CD14-positive monocyte (primary cell): ENCODE results near the gene LSM11. TPM values are rescaled to one million over a fixed set of nuclear protein-coding genes. Genes with fewer than 3 reads are reported as not detected.

Source experiments
- DNase-seq, 3 donors: peaks; one replicate each; pipeline ENCODE4 v3.0.0-alpha.2; 2011 to 2022
- H2AFZ ChIP-seq: 2 replicates; pipeline ENCODE4 v1.6.0; 2012; ENCODE audit warnings: mild to moderate bottlenecking, low read depth, low read length, inconsistent platforms; ENCODE audit not compliant: insufficient read depth, poor library complexity, severe bottlenecking
- H3K27ac ChIP-seq, 2 donors: 1 replicate in 1 of 2; 2 replicates in 1 of 2; pipeline ENCODE4 v1.5.1; 2012 to 2013; ENCODE audit warnings: low read length in 2 of 2, control low read depth in 1 of 2, inconsistent platforms in 1 of 2, low read depth in 1 of 2, mild to moderate bottlenecking in 1 of 2
- H3K27me3 ChIP-seq, 2 donors: one replicate each; pipeline versions ENCODE4 v1.6.0 to v1.6.1; 2011 to 2013; ENCODE audit warnings: low read length in 2 of 2; ENCODE audit not compliant: control insufficient read depth in 2 of 2, insufficient read depth in 2 of 2
- H3K36me3 ChIP-seq, 2 donors: replicated peaks in 1 of 2; 1 replicate in 1 of 2; 2 replicates in 1 of 2; pipeline versions ENCODE4 v1.5.1 to v1.6.1; 2012 to 2013; ENCODE audit warnings: low read length in 2 of 2, control low read depth in 1 of 2, inconsistent platforms in 1 of 2, mild to moderate bottlenecking in 1 of 2; ENCODE audit not compliant: insufficient read depth in 2 of 2, control insufficient read depth in 1 of 2
- H3K4me1 ChIP-seq, 2 donors: 1 replicate in 1 of 2; 2 replicates in 1 of 2; pipeline versions ENCODE4 v1.5.1 to v1.6.1; 2012 to 2013; ENCODE audit warnings: low read length in 2 of 2, control low read depth in 1 of 2, inconsistent platforms in 1 of 2, mild to moderate bottlenecking in 1 of 2, moderate library complexity in 1 of 2; ENCODE audit not compliant: insufficient read depth in 2 of 2, control insufficient read depth in 1 of 2
- H3K4me2 ChIP-seq: replicated peaks from 2 replicates; pipeline ENCODE3; 2012; ENCODE audit warnings: low read length, moderate library complexity, mild to moderate bottlenecking; ENCODE audit not compliant: poor library complexity, severe bottlenecking; ENCODE audit errors: extremely low read depth
- H3K4me3 ChIP-seq, 3 experiments: fragments of 200-600 bp in 1 of 3; sonication (generic) in 1 of 3; replicated peaks in 1 of 3; 1 replicate in 2 of 3; 2 replicates in 1 of 3; pipeline ENCODE4 v1.5.1; 2011 to 2013; ENCODE audit warnings: low read length in 3 of 3, mild to moderate bottlenecking in 3 of 3, control low read depth in 2 of 3, low read depth in 2 of 3, inconsistent platforms in 1 of 3, moderate library complexity in 1 of 3
- H3K79me2 ChIP-seq: 2 replicates; pipeline ENCODE4 v1.6.0; 2012; ENCODE audit warnings: mild to moderate bottlenecking, control low read depth, inconsistent platforms, low read length, moderate library complexity; ENCODE audit not compliant: insufficient read depth
- H3K9ac ChIP-seq: 2 replicates; pipeline ENCODE4 v1.6.0; 2017; ENCODE audit warnings: low read length, mild to moderate bottlenecking; ENCODE audit not compliant: insufficient read depth, poor library complexity, severe bottlenecking
- H3K9me3 ChIP-seq, 2 donors: replicated peaks in 1 of 2; 1 replicate in 1 of 2; 2 replicates in 1 of 2; pipeline versions ENCODE4 v1.5.1 to v1.6.1; 2012 to 2013; ENCODE audit warnings: low read length in 2 of 2, control low read depth in 1 of 2; ENCODE audit not compliant: control insufficient read depth in 1 of 2, insufficient read depth in 1 of 2
- H4K20me1 ChIP-seq: 2 replicates; pipeline ENCODE4 v1.6.0; 2012; ENCODE audit warnings: mild to moderate bottlenecking, low read length, control low read depth, moderate library complexity; ENCODE audit not compliant: insufficient read depth
- H3K27ac Mint-ChIP-seq, 7 donors: one replicate each; pipeline ENCODE4 v1.8.0; 2020; ENCODE audit warnings: mild to moderate bottlenecking in 7 of 7, mixed read lengths in 7 of 7, moderate library complexity in 6 of 7, inconsistent platforms in 2 of 7
- H3K27me3 Mint-ChIP-seq, 3 donors: one replicate each; pipeline ENCODE4 v1.8.0; 2021 to 2022; ENCODE audit warnings: low read depth in 3 of 3, mild to moderate bottlenecking in 3 of 3, mixed read lengths in 3 of 3, moderate library complexity in 3 of 3, inconsistent platforms in 1 of 3
- H3K36me3 Mint-ChIP-seq, 2 donors: one replicate each; pipeline ENCODE4 v1.8.0; 2020; ENCODE audit warnings: mixed read lengths in 2 of 2, inconsistent platforms in 1 of 2, mild to moderate bottlenecking in 1 of 2
- H3K4me1 Mint-ChIP-seq: one replicate; pipeline ENCODE4 v1.8.0; 2020; ENCODE audit warnings: mild to moderate bottlenecking, mixed read lengths
- H3K4me3 Mint-ChIP-seq, 2 donors: one replicate each; pipeline ENCODE4 v1.8.0; 2020; ENCODE audit warnings: mild to moderate bottlenecking in 2 of 2, mixed read lengths in 2 of 2, moderate library complexity in 1 of 2
- H3K9me3 Mint-ChIP-seq, 7 donors: one replicate each; pipeline ENCODE4 v1.8.0; 2020 to 2022; ENCODE audit warnings: mixed read lengths in 7 of 7, mild to moderate bottlenecking in 6 of 7, moderate library complexity in 6 of 7, inconsistent platforms in 2 of 7
- WGBS: methylation state at CpG from one replicate; pipeline ENCODE4 v1.1.5; 2013; ENCODE audit warnings: missing lambda C conversion rate; ENCODE audit not compliant: insufficient coverage; 5-methylcytosine and 5-hydroxymethylcytosine counted together
- intact Hi-C, 2 donors: fragments of 100-400 bp; cut with micrococcal nuclease; formaldehyde crosslinking; loops; one replicate each; pipeline versions ENCODE4 v1.15.0 to v1.15.1; 2023
- polyA plus RNA-seq, 3 donors: library from polyadenylated mRNA; depleted of rRNA in 1 of 3; unstranded in 2 of 3; stranded (reverse) in 1 of 3; fragments of 300-500 nt in 2 of 3; fragments of >200 nt in 1 of 3; fragmentation: Illumina TruSeq in 2 of 3; gene quantifications; 1 replicate in 2 of 3; 2 replicates in 1 of 3; pipeline ENCODE4 v1.2.3, GENCODE V29; 2012 to 2021
- TF ChIP-seq, protein P1 (sequence below): fragments of 200-600 bp; IDR thresholded peaks from one replicate; pipeline ENCODE4 v1.8.0; 2022; ENCODE audit warnings: antibody characterized with exemption, mild to moderate bottlenecking

Gene LSM11
- polyA plus RNA-seq, 3 donors: 0.28 to 1.3 (median 0.41) TPM

DNA sequence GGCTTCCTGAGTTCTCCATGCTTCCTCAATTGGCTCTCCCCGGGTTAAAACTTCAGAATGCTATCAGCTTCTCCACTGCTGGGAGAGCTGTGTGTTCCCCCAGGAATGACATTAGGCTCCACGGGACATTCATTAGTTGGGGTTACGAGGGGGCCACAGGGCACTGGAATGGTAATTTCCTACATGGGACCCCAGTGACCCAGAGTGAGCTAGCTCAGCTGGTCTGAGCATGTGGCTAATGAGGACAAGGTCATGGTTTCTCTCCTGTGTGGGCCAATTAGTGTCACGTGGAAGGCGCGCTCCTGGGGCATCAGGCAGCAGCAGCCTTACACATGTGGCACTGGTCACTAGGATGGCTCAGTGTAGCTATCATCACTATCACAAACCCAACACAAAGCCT, 21.0 kb downstream of the LSM11 start:
- Mint-ChIP-seq H3K27ac (no peak overlapping the region), H3K9me3 (no peaks in the 10 kb centered on the region), H3K4me3 (no peak overlapping the region), H3K36me3 (peaks cover 13 to 14% of the 10 kb centered on the region in 2 donors), H3K4me1 (peaks cover 9% of the 10 kb centered on the region), H3K27me3 (peaks cover 0 to 1% (median 0%) of the 10 kb centered on the region in 3 donors)
- no peak overlapping the region for H3K9ac ChIP-seq
- H3K4me2 ChIP-seq: no peak overlapping the region
- H3K36me3 ChIP-seq: peaks cover 2 to 9% of the 10 kb centered on the region in 2 donors
- no peak overlapping the region for H3K27ac ChIP-seq
- no peak overlapping the region for H2AFZ ChIP-seq
- H3K4me3 ChIP-seq: no peak overlapping the region
- TF ChIP-seq, protein P1, sequence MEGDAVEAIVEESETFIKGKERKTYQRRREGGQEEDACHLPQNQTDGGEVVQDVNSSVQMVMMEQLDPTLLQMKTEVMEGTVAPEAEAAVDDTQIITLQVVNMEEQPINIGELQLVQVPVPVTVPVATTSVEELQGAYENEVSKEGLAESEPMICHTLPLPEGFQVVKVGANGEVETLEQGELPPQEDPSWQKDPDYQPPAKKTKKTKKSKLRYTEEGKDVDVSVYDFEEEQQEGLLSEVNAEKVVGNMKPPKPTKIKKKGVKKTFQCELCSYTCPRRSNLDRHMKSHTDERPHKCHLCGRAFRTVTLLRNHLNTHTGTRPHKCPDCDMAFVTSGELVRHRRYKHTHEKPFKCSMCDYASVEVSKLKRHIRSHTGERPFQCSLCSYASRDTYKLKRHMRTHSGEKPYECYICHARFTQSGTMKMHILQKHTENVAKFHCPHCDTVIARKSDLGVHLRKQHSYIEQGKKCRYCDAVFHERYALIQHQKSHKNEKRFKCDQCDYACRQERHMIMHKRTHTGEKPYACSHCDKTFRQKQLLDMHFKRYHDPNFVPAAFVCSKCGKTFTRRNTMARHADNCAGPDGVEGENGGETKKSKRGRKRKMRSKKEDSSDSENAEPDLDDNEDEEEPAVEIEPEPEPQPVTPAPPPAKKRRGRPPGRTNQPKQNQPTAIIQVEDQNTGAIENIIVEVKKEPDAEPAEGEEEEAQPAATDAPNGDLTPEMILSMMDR: no peak
- 100% methylated on average over 3 of the region's 6 CpGs for WGBS
- DNase-seq: no peak
- H3K4me1 ChIP-seq: no peaks in the 10 kb centered on the region
- H3K9me3 ChIP-seq: no peaks in the 10 kb centered on the region
- intact Hi-C loops: loop anchor here in 1 of 2 donors (10.0 kb wide), 1 partner anchor 1370 kb away; no protein-coding TSS in a partner anchor
- H3K27me3 ChIP-seq: no peaks in the 10 kb centered on the region
- H4K20me1 ChIP-seq: no peaks in the 10 kb centered on the region
- H3K79me2 ChIP-seq: no peaks in the 10 kb centered on the region

DNA sequence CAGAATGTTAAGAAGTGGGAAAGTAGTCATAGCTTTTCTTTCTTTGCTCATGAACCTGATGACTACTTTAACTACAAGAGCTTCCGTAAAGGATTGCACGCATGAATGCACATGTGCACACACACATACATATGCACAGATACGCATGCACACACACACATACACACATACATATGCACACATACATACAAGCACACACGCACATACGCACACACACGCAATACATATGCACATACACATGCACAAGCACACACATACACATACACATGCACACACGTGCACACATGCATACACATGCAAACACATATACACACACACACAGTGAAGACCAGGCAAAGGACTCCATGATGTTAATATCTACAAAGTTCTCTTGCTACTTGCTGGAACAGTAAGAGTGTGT, 22.9 kb downstream of the LSM11 start:
- peaks cover 9% of the 10 kb centered on the region for H3K4me1 Mint-ChIP-seq
- intact Hi-C loops: loop anchor here in 1 of 2 donors (10.0 kb wide), 1 partner anchor 1368 kb away; no protein-coding TSS in a partner anchor

More for the DNA sequence above, 22.9 kb downstream of the LSM11 start:
- TF ChIP-seq, protein P1: no peak
- no peak overlapping the region for H3K4me2 ChIP-seq
- 84% methylated on average over 6 of the region's 7 CpGs for WGBS
- DNase-seq: no peak
- H3K4me3 ChIP-seq: no peak overlapping the region
- H3K4me1 ChIP-seq: no peaks in the 10 kb centered on the region
- no peak overlapping the region for H3K27ac ChIP-seq
- no peaks in the 10 kb centered on the region for H3K9me3 ChIP-seq
- Mint-ChIP-seq H3K27ac (no peak overlapping the region), H3K36me3 (peaks cover 0 to under 1% of the 10 kb centered on the region in 2 donors), H3K9me3 (peaks cover 0 to 4% (median 0%) of the 10 kb centered on the region in 7 donors), H3K4me3 (no peak overlapping the region), H3K27me3 (peaks cover 0 to 1% (median 0%) of the 10 kb centered on the region in 3 donors)
- no peaks in the 10 kb centered on the region for H3K79me2 ChIP-seq
- no peaks in the 10 kb centered on the region for H4K20me1 ChIP-seq
- H3K36me3 ChIP-seq: no peaks in the 10 kb centered on the region
- H3K9ac ChIP-seq: no peak overlapping the region
- H3K27me3 ChIP-seq: no peaks in the 10 kb centered on the region
- H2AFZ ChIP-seq: no peak overlapping the region
